GM21360 (cell line): ENCODE data around the gene PPP2R2D.
A peak's percentile ranks its signal among the peaks of the same experiment; 100 is the strongest.
"Not testable (repeated sequence)": the region's sequence is repeated elsewhere in the genome, so short reads cannot be mapped to it uniquely, and the experiment has no call there.

Source experiments
- ATAC-seq: cut with Tn5 transposase; IDR thresholded peaks from one replicate; pipeline ENCODE4 v1.9.1; 2021; ENCODE audit warnings: mild to moderate bottlenecking, moderate library complexity; ENCODE audit not compliant: unreplicated experiment

Gene PPP2R2D

GRCh38 chr10:131946321-131946751, 45.5 kb downstream of the PPP2R2D start:
- no peak for ATAC-seq

- ATAC-seq = no peak
These were observed 46.1 kb downstream of the PPP2R2D start for GRCh38 chr10:131946880-131947279.

GRCh38 chr10:131947631-131948347, 47.0 kb downstream of the PPP2R2D start:
- ATAC-seq = no peak

- no peak for ATAC-seq
These were observed 47.7 kb downstream of the PPP2R2D start for GRCh38 chr10:131948501-131948900.

GRCh38 chr10:131949041-131949862, 48.4 kb downstream of the PPP2R2D start:
- no peak for ATAC-seq

GRCh38 chr10:131949908-131950307, 49.1 kb downstream of the PPP2R2D start:
- not testable (repeated sequence) for ATAC-seq

- no peak for ATAC-seq
These were observed 53.7 kb downstream of the PPP2R2D start for GRCh38 chr10:131954356-131954965.

GRCh38 chr10:131955591-131956340, 55.0 kb downstream of the PPP2R2D start:
- ATAC-seq = no peak

GRCh38 chr10:131959841-131960240, 59.0 kb downstream of the PPP2R2D start:
- ATAC-seq = no peak

- ATAC-seq = no peak
These were observed 59.8 kb downstream of the PPP2R2D start for GRCh38 chr10:131960631-131961046.

- ATAC-seq = no peak
These were observed 60.4 kb downstream of the PPP2R2D start for GRCh38 chr10:131961047-131961776.

- ATAC-seq = peak; percentile 48
These were observed 61.2 kb downstream of the PPP2R2D start for GRCh38 chr10:131961777-131962662.

- no peak for ATAC-seq
These were observed 62.5 kb downstream of the PPP2R2D start for GRCh38 chr10:131963350-131963749.

GRCh38 chr10:131963811-131964210, 63.0 kb downstream of the PPP2R2D start:
- ATAC-seq = no peak

GRCh38 chr10:131964298-131964697, 63.5 kb downstream of the PPP2R2D start:
- ATAC-seq = no peak

- ATAC-seq = no peak
These were observed 68.1 kb downstream of the PPP2R2D start for GRCh38 chr10:131968949-131969348.

GRCh38 chr10:131970946-131971345, 70.1 kb downstream of the PPP2R2D start:
- ATAC-seq = no peak

- no peak for ATAC-seq
These were observed 70.8 kb downstream of the PPP2R2D start for GRCh38 chr10:131971591-131971990.

GRCh38 chr10:131972474-131973071, 71.8 kb downstream of the PPP2R2D start:
- peak; percentile 53 for ATAC-seq
